HG02970 (cell line): ENCODE data around the gene BSG.

ENCODE experiments used
- ATAC-seq: cut with Tn5 transposase; IDR thresholded peaks from one replicate; pipeline ENCODE4 v1.9.1; 2021; ENCODE audit warnings: mild to moderate bottlenecking, moderate library complexity, moderate number of reproducible peaks; ENCODE audit not compliant: unreplicated experiment, low FRiP score

Gene BSG

GRCh38 chr19:572140-572742, at the start of gene BSG:
Gene BSG, plus strand, starts transcription at chr19:572596. Its CDS starts 39 bp downstream, at chr19:572635.
- peak; percentile 75 for ATAC-seq

GRCh38 chr19:522726-523125, 49.7 kb upstream of the BSG start:
- ATAC-seq = no peak

- no peak for ATAC-seq
Observed at GRCh38 chr19:524062-524674, 48.2 kb upstream of the BSG start.

GRCh38 chr19:525029-525428, 47.4 kb upstream of the BSG start:
- no peak for ATAC-seq

- ATAC-seq = no peak
Observed at GRCh38 chr19:525857-526419, 46.5 kb upstream of the BSG start.

GRCh38 chr19:530134-531008, 42.0 kb upstream of the BSG start:
- no peak for ATAC-seq

GRCh38 chr19:531009-531752, 41.2 kb upstream of the BSG start:
- peak; percentile 67 for ATAC-seq

- ATAC-seq = peak; percentile 9
Observed at GRCh38 chr19:531753-532560, 40.4 kb upstream of the BSG start, which contains the start of gene CDC34. Gene CDC34, plus strand, starts transcription at chr19:531760. Its CDS starts 172 bp downstream, at chr19:531932.

GRCh38 chr19:532561-533363, 39.6 kb upstream of the BSG start:
- no peak for ATAC-seq

GRCh38 chr19:533364-534058, 38.9 kb upstream of the BSG start:
- ATAC-seq = no peak

- ATAC-seq = no peak
Observed at GRCh38 chr19:534088-534487, 38.3 kb upstream of the BSG start.

- no peak for ATAC-seq
Observed at GRCh38 chr19:535017-535835, 37.2 kb upstream of the BSG start.

GRCh38 chr19:536031-536880, 36.1 kb upstream of the BSG start:
- ATAC-seq = no peak

- ATAC-seq = no peak
Observed at GRCh38 chr19:536881-537404, 35.5 kb upstream of the BSG start.

- no peak for ATAC-seq
Observed at GRCh38 chr19:538641-539428, 33.6 kb upstream of the BSG start.
